GM18502 (cell line): ENCODE results near the gene SNRNP40.

Source experiments
- ATAC-seq: cut with Tn5 transposase; IDR thresholded peaks from one replicate; pipeline ENCODE4 v1.9.1; 2021; ENCODE audit warnings: mild to moderate bottlenecking; ENCODE audit not compliant: unreplicated experiment, poor library complexity

SNRNP40 gene

DNA sequence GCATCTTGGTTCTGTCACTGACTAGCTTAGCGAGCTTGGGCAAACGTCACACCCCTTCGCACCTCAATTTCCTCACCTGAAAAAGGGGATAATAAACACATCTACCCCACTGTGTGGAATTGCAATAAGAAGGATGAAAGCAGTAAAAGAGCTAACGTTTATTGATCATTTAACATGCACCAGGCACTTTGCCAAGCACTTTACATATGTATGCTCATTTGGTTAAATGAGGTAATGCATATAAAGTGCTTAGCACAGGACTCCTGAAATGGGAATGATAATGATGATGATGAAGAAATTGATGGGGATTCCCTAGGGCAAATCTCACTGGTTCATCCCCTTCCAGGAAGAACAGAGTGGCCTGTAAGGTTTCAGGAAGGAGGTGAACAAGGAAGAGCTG lies 61.7 kb downstream of the SNRNP40 start:
- no peak for ATAC-seq

DNA sequence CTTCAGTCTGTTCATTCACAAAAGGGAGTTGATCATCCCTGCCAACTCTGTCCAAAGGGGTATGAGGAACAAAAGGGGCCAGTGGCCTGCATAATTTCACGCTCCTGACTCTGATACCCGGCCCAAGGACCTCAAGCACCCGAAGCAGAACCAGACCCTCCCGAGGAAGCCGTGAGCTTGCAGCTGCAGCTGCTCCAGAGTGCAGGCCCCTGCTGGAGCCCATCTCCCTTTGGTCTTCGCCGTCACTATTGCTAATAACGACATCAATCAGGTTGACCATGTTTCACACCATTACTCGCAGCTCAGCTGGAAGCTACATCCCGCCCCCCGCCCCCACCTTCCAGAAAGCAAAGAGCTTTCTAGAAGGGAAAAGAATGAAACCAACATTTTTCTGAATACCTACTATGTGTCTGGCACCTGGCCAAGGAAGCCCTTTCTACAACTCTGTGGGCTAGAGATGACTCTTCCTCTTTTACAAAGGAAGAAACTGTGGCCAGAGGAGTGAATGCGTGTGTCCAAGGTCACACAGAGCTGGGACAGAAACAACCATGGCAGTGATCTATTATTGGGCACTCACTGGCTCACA lies 62.4 kb downstream of the SNRNP40 start:
- no peak for ATAC-seq

DNA sequence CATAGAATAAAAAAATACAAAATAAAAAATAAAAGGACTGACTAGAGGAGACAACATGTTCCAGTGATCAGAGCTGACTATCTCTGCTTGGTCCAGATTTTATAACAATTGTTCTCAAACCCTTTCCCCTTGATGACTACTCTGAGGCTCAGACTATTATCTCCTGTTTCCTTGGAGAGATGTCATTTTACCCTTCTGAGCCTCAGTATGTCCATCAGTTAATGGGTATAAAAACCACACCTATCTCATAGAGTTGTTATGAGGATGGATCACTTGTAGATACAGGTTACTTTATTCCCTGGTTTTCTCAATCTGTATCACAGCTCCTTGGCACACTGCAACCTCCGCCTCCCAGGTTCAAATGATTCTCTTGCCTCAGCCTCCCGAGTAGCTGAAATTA lies 63.9 kb downstream of the SNRNP40 start:
- ATAC-seq = no peak

DNA sequence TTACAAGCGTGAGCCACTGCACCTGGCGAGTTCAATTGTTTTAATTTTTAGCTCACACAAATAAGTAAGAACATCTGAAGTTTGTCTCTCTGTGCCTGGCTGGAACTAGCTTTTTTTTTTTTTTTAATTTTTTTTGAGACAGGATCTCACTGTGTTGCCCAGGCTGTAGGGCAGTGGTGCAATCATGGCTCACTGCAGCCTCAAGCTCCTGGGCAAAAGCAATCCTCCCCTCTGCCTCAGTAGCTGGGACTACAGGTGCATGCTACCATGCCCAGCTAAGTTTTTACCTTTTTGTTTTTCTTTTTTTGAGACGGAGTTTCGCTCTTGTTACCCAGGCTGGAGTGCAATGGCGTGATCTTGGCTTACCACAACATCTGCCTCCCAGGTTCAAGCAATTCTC lies 64.8 kb downstream of the SNRNP40 start:
- no peak for ATAC-seq

DNA sequence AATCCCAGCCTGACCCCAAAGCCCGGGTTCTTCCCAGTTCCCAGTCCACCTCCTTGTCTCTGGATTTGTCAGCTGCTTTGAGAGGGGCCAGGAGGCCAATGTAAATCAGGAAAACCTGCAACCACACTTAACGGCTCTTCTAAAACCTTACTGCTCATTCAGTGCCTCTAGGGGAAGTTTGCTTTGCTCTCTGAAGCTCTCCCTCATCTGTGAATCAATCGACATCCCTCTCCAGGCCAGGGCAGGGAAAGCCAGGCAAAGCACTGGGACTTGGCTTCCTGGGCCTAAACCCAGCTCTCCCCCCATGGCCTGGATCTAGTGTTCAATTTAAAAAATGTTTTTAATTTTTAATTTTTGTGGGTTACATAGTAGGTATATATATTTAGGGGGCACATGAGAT lies 66.2 kb downstream of the SNRNP40 start:
- no peak for ATAC-seq

DNA sequence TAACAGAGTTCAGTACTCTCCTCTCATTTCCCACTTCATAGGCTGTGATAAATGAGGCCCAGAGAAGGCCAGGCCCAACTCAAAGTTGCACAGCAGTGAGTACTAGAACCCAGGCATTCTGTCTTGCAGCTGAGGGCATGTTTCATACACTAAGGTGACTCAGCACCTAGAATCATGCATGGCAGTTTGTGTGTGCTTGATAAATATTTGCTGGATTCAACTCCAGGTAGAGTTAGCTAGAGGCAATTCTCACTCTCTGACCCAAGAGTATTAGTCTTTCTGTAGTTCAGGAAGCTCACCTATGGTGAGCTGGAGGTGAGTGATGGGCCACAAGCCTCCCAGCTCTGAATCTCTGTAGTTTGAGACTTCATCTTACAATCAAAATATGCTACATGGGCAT lies 67.6 kb downstream of the SNRNP40 start:
- no peak for ATAC-seq

DNA sequence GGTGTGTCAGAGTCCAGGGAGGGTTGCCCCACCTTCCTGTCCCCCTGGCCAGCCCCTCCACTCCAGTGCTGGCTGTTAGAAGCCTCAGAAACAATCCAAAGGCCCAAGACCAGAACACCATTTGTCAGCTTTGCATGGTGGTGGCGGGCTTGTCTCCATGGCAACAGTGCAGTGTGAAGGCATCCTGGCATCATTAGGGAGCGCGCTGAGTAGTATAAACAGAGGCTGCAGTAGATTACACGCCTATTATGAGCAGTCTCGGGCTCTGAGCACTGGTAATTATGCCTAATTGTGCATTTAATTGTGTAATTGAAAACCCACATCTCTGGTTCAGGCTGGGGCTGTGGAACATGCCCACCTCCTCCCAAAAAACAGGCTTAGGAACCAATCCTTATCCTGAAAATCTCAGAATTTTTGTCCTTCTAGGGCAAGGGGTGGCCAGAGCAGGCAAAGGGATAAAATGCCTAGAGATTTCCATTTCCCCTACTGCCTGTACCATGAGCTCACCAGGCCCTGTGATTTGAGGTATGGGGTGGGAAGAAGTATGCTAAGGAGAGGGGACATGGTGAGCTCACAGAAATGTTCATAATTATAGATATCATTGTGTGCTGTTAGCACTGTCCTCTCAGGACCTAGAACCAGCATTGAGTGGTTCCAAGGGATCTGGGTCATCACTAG lies 68.6 kb downstream of the SNRNP40 start:
- ATAC-seq = no peak

DNA sequence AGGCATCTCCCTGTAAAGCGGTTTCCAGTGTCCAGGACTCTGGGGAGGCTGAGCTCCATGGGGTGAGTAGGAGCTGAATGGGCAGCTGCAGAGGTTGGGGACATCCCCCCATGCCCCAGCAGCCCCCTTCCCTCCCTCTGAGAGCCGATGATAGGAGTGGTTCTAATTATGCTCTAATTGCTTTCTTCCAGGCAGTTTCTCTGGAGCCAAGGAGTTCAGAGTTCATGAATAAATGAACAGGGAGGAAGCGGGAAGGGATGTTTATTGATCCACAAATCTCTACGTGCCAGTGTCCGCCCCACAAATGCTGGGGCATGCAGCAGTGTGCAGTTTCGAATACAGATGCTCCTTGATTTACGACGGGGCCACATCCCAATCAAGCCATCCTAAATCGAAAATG lies 72.5 kb downstream of the SNRNP40 start:
- no peak for ATAC-seq

DNA sequence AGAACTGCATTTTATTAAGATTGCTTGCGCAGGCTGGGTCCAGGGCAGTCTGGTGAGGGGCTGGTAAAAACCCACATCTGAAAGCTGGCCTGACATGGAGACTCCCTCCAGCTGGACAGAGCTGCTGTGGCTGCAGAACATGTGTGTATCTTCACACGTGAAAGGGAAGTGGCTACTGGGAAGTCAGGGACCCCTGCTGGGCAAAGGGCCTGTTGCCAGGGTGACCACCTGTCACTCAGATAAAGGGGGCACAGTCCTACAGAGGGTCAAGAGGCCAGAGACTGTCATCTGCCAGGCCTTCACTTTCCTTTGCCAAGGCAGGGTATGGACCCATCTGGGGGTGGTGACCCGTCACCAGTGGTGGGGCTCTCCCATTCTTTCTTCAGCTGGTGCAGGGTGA lies 74.4 kb downstream of the SNRNP40 start:
- ATAC-seq = no peak

DNA sequence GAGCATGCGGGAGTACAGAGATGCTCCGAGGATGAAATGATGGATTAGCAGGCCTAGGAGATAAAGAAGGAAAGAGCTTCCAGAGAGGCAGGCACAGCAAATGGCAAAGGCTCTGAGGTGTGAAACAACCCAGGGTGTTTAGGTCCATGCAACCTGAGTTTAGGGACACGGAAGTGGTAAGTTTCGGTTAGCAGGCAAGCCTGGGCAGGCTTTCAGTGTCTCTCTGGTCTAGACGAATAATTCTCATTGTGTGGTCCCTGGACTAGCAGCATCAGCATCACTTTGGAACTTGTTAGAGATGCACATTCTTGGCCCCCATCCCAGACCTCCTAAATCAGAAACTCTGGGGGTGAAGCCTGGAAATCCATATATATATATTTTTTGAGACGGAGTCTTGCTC lies 75.5 kb downstream of the SNRNP40 start:
- no peak for ATAC-seq

DNA sequence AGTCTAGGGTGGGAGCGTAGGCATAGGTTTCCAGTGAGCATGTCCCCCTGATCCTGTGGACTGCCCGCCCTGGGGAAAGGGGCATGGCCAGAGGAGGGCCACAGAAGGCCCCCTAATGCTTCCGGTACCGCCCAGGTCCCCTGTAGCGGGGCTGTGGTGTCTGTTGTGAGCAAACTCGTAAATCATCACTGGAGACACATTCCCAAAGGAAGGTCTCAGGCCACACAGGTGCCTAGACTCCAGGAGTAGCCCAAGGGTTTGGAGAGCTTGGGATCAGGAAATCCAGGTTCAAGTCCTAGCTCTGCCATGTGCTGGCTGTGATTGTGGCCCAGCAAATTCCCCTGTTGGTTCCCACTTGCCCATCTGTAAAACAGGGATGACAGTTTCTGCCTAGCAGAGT lies 77.1 kb downstream of the SNRNP40 start:
- ATAC-seq = no peak

DNA sequence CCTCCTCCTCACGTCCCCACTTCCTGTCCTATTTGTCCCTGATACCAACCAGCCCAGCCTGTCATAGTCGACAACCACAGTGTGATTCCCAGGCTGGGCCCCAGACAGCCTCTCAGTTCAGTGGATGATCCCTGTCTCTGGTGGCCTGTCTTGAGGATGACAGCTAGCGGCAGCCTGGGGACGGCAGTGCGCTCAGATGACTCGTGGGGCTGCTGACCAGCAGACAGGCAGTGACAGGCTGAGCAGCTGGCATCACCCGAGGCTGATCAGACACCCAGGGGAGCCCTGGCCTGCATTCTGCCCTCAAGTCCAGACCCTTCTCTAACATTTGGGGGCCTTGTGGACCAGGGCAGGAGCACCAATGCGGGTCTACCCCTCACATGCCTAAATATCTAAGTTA lies 77.9 kb downstream of the SNRNP40 start:
- no peak for ATAC-seq

DNA sequence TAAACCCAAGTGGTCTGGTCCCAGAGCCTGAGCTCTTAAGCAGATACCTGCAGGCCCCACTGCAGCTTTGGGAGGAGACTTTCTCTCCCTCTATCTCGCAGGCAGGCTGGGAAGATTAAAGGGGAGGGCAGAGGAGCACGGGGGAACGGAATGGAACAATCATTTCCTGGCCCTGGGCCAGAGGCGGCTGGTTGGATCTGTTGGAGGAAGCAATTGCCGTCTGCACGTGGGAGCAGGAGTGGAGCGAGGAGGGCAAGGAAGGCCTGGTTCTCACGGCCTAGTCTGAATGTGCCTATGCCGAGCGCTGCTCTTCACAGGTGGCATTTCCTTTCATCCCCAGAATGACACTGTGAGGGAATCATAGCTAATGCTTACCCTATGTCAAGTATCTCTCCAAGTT lies 80.6 kb downstream of the SNRNP40 start:
- no peak for ATAC-seq

DNA sequence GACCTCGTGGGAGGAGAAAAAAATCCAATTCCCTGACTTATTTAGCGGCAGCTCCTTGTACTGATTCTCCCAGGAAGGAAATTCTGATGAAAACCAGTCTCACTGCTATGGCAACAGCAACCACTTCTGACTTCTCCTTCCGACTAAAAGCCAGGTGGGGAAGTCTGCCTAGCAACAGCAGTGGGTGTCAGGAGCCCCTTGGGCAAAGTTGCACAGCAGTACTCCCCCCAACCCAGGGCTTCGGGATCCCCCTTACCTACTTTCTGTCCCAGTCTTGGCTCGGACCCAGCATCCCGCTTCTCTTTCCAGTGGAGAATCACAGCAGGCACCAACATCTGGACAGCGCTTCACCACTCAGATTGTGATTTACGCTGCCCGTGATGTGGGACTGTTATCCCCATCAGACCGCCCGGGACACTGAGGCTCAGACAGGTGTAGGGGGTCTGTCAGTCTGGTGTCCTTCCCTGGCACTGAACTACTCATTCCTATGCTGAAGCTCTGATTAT lies 81.5 kb downstream of the SNRNP40 start:
- ATAC-seq = no peak

DNA sequence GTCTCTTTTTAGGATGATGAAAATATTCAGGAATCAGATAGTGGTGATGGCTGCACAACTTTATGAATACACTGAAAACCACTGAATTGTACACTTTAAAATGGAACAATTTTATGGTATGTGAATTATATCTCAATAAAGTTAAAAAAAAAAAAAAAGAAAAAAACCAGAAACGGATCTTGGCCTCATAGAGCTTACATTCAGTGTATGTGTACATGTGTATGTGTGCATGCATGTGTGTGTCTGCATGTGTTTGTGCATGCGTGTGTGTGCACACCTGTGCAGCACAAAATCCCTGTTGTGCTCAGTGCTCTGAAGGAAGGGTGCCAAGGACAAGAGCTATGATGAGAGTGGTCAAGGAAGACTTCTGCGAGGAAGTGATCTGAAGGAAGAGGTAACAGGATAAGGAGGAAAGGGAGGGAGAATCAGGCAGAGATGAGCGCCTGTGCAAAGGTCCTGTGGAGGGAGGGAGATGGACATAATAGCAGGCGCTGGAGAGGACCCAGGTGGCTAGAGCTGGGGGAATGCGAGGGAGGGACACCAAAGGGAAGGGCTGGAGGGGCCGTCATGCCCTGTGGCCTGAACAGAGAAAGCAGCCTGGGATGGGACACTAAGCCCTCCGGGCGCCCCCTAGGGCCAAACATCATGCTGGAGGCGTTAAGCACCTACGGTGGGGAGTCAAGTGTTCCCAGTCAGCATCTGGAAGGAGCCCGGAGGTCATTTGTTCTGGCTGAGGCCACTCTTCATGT lies 82.1 kb downstream of the SNRNP40 start:
- ATAC-seq = no peak
